Right kidney (tissue), 9 donors: ENCODE results near the gene USP17L26.
"Not testable (repeated sequence)": the region's sequence is repeated elsewhere in the genome, so short reads cannot be mapped to it uniquely, and the experiment has no call there.

Source experiments
- DNase-seq: peaks from one replicate; pipeline ENCODE4 v3.0.0-alpha.2; 2016
- long read RNA-seq, 8 donors: transcript quantifications; one replicate each; lab custom pipeline, GENCODE V29; 2026

USP17L26 gene, protein sequence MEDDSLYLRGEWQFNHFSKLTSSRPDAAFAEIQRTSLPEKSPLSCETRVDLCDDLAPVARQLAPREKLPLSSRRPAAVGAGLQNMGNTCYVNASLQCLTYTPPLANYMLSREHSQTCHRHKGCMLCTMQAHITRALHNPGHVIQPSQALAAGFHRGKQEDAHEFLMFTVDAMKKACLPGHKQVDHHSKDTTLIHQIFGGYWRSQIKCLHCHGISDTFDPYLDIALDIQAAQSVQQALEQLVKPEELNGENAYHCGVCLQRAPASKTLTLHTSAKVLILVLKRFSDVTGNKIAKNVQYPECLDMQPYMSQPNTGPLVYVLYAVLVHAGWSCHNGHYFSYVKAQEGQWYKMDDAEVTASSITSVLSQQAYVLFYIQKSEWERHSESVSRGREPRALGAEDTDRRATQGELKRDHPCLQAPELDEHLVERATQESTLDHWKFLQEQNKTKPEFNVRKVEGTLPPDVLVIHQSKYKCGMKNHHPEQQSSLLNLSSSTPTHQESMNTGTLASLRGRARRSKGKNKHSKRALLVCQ
- long read RNA-seq, donor 1 = 0 reads
- long read RNA-seq, donor 2 = 0 reads
- long read RNA-seq, donor 3 = 0 reads
- long read RNA-seq, donor 4 = 0 reads
- long read RNA-seq, donor 5 = 0 reads
- long read RNA-seq, donor 6 = 0 reads
- long read RNA-seq, donor 7 = 0 reads
- long read RNA-seq, donor 8 = 0 reads

DNA sequence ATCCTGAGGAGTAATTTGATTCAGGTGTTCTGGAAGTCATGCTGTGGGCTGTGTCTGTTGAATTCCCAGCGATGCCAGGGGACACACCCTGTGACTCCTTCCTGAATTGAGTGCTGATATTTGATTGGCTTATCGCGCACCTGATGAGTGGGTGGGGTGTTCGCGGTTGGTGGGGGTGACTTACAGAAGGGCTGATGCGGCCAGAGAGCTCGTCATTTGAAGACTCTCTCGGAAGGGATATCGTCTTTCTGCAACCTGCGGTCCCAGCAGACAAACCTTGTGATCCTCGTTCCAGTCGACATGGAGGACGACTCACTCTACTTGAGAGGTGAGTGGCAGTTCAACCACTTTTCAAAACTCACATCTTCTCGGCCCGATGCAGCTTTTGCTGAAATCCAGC, at the start of gene USP17L26:
USP17L26 (plus strand) TSS at position 301 of the 400 bp plus-strand sequence; CDS start at position 301, 0 bp downstream.
- not testable (repeated sequence) for DNase-seq

DNA sequence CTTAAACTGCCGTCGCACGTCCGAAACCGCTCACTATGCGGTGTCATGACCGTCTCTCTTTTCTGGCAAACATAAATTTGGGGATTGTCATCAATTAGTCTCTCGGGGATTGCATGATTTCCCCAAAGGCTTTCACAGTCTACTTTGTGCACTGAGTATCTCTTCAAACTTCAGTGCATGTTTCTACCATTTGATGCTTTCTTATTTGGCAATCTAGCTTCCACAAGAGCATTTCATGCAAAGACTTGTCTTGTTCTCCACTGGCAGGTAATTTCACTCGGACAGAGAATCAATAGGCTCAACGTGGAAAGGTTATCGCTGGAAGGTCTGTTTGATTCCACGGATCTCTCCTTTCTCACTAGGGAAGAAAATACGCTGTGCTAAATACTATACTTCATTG, 10.3 kb upstream of the USP17L26 start:
- DNase-seq = not testable (repeated sequence)

DNA sequence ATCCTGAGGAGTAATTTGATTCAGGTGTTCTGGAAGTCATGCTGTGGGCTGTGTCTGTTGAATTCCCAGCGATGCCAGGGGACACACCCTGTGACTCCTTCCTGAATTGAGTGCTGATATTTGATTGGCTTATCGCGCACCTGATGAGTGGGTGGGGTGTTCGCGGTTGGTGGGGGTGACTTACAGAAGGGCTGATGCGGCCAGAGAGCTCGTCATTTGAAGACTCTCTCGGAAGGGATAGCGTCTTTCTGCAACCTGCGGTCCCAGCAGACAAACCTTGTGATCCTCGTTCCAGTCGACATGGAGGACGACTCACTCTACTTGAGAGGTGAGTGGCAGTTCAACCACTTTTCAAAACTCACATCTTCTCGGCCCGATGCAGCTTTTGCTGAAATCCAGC, 9.6 kb upstream of the USP17L26 start, which contains the start of gene USP17L24:
USP17L24 (plus strand) TSS at position 301 of the 400 bp plus-strand sequence; CDS start at position 301, 0 bp downstream.
- DNase-seq = not testable (repeated sequence)

DNA sequence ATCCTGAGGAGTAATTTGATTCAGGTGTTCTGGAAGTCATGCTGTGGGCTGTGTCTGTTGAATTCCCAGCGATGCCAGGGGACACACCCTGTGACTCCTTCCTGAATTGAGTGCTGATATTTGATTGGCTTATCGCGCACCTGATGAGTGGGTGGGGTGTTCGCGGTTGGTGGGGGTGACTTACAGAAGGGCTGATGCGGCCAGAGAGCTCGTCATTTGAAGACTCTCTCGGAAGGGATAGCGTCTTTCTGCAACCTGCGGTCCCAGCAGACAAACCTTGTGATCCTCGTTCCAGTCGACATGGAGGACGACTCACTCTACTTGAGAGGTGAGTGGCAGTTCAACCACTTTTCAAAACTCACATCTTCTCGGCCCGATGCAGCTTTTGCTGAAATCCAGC, 4.8 kb upstream of the USP17L26 start, which contains the start of gene USP17L25:
USP17L25 (plus strand) TSS at position 301 of the 400 bp plus-strand sequence; CDS start at position 301, 0 bp downstream.
- DNase-seq = not testable (repeated sequence)

DNA sequence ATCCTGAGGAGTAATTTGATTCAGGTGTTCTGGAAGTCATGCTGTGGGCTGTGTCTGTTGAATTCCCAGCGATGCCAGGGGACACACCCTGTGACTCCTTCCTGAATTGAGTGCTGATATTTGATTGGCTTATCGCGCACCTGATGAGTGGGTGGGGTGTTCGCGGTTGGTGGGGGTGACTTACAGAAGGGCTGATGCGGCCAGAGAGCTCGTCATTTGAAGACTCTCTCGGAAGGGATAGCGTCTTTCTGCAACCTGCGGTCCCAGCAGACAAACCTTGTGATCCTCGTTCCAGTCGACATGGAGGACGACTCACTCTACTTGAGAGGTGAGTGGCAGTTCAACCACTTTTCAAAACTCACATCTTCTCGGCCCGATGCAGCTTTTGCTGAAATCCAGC, 4.6 kb downstream of the USP17L26 start, which contains the start of gene USP17L5:
USP17L5 (plus strand) TSS at position 301 of the 400 bp plus-strand sequence; CDS start at position 301, 0 bp downstream.
- not testable (repeated sequence) for DNase-seq

DNA sequence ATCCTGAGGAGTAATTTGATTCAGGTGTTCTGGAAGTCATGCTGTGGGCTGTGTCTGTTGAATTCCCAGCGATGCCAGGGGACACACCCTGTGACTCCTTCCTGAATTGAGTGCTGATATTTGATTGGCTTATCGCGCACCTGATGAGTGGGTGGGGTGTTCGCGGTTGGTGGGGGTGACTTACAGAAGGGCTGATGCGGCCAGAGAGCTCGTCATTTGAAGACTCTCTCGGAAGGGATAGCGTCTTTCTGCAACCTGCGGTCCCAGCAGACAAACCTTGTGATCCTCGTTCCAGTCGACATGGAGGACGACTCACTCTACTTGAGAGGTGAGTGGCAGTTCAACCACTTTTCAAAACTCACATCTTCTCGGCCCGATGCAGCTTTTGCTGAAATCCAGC, 9.4 kb downstream of the USP17L26 start, which contains the start of gene USP17L27:
USP17L27 (plus strand) TSS at position 301 of the 400 bp plus-strand sequence; CDS start at position 301, 0 bp downstream.
- not testable (repeated sequence) for DNase-seq

DNA sequence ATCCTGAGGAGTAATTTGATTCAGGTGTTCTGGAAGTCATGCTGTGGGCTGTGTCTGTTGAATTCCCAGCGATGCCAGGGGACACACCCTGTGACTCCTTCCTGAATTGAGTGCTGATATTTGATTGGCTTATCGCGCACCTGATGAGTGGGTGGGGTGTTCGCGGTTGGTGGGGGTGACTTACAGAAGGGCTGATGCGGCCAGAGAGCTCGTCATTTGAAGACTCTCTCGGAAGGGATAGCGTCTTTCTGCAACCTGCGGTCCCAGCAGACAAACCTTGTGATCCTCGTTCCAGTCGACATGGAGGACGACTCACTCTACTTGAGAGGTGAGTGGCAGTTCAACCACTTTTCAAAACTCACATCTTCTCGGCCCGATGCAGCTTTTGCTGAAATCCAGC, 14.1 kb downstream of the USP17L26 start, which contains the start of gene USP17L28:
USP17L28 (plus strand) TSS at position 301 of the 400 bp plus-strand sequence; CDS start at position 301, 0 bp downstream.
- not testable (repeated sequence) for DNase-seq

DNA sequence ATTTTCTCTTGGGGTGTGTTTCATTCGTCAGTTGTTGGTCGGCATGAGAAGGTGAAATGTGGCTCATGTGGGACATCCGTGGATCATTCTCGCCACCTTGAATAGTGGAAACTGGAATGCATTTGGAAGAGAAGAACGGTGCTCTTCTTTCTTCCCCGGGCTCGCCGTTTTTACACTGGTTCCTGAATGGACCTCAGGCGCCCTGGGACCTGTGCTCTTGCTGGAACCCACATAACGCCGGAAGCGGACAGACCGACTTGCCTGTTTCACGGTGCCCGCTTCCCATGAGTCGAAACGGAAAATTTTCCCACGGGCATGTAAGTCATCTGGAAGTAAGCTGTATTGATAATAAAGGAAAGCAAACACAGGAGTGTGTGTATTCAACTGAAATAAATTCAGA, 16.4 kb downstream of the USP17L26 start:
- not testable (repeated sequence) for DNase-seq

DNA sequence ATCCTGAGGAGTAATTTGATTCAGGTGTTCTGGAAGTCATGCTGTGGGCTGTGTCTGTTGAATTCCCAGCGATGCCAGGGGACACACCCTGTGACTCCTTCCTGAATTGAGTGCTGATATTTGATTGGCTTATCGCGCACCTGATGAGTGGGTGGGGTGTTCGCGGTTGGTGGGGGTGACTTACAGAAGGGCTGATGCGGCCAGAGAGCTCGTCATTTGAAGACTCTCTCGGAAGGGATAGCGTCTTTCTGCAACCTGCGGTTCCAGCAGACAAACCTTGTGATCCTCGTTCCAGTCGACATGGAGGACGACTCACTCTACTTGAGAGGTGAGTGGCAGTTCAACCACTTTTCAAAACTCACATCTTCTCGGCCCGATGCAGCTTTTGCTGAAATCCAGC, 18.9 kb downstream of the USP17L26 start, which contains the start of gene USP17L29:
USP17L29 (plus strand) TSS at position 301 of the 400 bp plus-strand sequence; CDS start at position 301, 0 bp downstream.
- not testable (repeated sequence) for DNase-seq

DNA sequence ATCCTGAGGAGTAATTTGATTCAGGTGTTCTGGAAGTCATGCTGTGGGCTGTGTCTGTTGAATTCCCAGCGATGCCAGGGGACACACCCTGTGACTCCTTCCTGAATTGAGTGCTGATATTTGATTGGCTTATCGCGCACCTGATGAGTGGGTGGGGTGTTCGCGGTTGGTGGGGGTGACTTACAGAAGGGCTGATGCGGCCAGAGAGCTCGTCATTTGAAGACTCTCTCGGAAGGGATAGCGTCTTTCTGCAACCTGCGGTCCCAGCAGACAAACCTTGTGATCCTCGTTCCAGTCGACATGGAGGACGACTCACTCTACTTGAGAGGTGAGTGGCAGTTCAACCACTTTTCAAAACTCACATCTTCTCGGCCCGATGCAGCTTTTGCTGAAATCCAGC, 28.4 kb downstream of the USP17L26 start, which contains the start of gene USP17L30:
USP17L30 (plus strand) TSS at position 301 of the 400 bp plus-strand sequence; CDS start at position 301, 0 bp downstream.
- not testable (repeated sequence) for DNase-seq

DNA sequence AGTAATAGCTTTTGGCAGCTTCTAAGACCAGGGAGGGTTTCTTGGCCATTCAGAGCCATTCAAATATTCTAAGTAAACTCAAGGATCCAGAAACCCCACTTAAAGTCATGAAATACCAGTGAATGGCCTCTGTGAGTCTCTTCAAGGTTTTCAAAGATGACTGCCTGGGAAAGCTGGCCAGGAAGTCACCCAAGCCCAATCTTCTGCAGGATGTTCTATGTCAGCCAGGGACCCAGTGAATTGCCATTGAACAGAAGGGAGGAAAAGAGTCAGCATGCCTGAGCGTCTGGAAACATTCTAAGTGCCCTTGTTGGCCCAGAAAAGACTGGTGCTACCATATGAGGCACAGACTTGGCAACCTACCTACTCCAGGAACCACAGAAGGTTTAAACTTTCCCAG, 45.4 kb downstream of the USP17L26 start:
- not testable (repeated sequence) for DNase-seq

DNA sequence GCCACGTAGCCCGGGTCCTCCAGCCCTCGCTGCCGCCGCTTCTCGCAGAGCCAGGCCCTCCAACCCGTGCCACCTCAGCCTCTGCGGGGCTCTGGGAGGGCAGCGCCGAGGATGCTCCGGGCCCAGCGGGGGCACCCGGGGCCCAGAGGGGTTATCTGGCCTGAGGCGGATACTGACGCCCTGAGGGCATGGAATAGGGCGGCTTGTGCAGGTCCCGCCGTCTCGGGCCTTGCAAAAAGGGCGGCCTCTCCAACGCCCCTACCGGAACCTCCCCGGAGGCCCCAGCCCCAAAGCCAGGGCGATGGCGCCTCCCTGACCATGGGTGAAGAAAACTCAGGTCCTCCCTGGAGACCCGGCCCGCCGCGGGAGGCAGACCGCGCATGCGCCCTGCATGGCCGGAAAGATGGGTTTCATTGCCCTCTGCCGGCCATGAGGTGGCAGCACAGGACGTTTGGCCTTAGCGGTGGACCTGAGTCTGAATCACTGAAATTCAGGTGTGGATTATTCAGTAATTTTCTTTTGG, 46.6 kb downstream of the USP17L26 start:
- peak; percentile 68 for DNase-seq

DNA sequence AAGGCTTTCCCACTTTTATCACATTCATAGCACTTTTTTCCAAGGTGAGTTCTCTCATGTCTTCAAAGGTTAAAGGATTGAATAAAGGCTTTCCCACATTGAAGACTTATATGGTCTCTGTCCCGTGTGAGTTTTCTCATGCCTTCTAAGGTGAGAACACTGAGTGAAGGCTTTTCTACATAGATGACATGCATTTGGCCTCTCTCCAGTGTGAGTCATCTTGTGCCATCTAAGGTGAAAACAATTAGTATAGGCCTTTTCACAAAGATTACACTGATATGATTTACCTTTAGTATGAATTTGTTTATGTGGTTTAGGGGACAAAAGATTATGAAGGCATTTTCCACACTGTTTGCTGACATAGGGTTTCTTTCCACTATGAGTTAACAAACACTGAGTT, 49.7 kb downstream of the USP17L26 start:
- DNase-seq = no peak
